Measurements from ENCODE around the gene NR1H2.

GRCh38 chr19:50328873-50329145 lies 47.4 kb upstream of the NR1H2 start:
- TF ChIP-seq CTCF (IDR thresholded peaks at IDR 0.05; ENCODE audit: insufficient read depth, low read length) = no peak
- TF ChIP-seq POLR2AphosphoS5 (IDR thresholded peaks at IDR 0.05; ENCODE audit: low read depth) = no peak

Measured in HL-60 (cell line).